ENCODE measurements around the gene ZNF219.
A peak's percentile ranks its signal among the peaks of the same experiment; 100 is the strongest.

DNA sequence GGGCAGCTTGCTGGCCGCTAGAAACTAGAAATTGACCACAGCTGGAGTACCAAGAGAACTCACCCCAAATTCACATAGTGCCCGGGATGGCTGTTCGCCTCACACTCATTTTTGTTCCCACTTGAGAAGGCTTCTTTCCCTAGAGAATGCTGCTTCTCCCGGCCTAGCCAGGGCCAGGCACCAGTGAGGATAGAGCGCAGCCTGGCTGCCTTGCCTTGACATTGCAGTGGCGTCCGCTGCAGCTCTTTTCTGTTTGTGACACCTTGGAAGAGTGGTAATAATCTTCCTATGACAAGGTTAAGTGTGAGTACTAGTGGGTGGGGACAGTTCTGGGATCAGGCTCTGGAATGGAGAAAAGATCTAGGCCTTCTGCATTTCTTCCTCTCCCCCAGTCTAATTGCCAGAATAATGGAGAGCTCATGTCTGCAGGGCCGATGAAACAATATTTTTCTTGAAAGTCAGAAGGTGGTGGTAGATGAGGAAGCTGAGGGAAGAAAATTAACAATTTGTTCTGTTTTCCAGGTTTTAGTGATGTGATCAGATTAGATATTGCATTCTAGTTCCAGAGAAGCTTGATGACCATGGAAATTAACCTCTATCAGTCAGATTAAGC is 6.1 kb upstream of the ZNF219 start:
- TF ChIP-seq POLR2A (IDR thresholded peaks at IDR 0.05) = no peak
- TF ChIP-seq, protein P1, sequence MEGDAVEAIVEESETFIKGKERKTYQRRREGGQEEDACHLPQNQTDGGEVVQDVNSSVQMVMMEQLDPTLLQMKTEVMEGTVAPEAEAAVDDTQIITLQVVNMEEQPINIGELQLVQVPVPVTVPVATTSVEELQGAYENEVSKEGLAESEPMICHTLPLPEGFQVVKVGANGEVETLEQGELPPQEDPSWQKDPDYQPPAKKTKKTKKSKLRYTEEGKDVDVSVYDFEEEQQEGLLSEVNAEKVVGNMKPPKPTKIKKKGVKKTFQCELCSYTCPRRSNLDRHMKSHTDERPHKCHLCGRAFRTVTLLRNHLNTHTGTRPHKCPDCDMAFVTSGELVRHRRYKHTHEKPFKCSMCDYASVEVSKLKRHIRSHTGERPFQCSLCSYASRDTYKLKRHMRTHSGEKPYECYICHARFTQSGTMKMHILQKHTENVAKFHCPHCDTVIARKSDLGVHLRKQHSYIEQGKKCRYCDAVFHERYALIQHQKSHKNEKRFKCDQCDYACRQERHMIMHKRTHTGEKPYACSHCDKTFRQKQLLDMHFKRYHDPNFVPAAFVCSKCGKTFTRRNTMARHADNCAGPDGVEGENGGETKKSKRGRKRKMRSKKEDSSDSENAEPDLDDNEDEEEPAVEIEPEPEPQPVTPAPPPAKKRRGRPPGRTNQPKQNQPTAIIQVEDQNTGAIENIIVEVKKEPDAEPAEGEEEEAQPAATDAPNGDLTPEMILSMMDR (IDR thresholded peaks at IDR 0.05) = peak; percentile 90 to 99 (median 97)
